H54 (cell line): ENCODE data around the gene SKAP1.

ENCODE experiments used
- DNase-seq: peaks from one replicate; pipeline ENCODE4 v3.0.0; 2011; ENCODE audit warnings: low spot score, mixed read lengths; ENCODE audit not compliant: insufficient read length
- FAIRE-seq: peaks from 3 replicates; lab custom pipeline; 2011; peaks lifted over from hg19 to GRCh38; lab: Jason Lieb, UNC
- POLR2A ChIP-seq: IDR thresholded peaks from 2 replicates; pipeline ENCODE4 v1.6.1; 2011; ENCODE audit warnings: low read depth, mild to moderate bottlenecking, low read length

SKAP1 gene

GRCh38 chr17:48326310-48326709 lies 103.7 kb downstream of the SKAP1 start:
- no peak for FAIRE-seq
- DNase-seq, result no peak
- no peak for TF ChIP-seq POLR2A

- no peak for DNase-seq
- TF ChIP-seq POLR2A, result no peak
- peak; percentile 83 for FAIRE-seq
These were observed 108.0 kb downstream of the SKAP1 start for GRCh38 chr17:48322060-48322459.

GRCh38 chr17:48317732-48318131 lies 112.3 kb downstream of the SKAP1 start:
- no peak for TF ChIP-seq POLR2A
- FAIRE-seq, result no peak
- DNase-seq, result no peak

GRCh38 chr17:48314716-48315115 lies 115.3 kb downstream of the SKAP1 start:
- no peak for TF ChIP-seq POLR2A
- FAIRE-seq (peak; percentile 62), DNase-seq (no peak)

GRCh38 chr17:48313096-48313755 lies 116.8 kb downstream of the SKAP1 start:
- TF ChIP-seq POLR2A, result no peak
- peak; percentile 23 for FAIRE-seq
- no peak for DNase-seq

GRCh38 chr17:48311324-48311723 lies 118.7 kb downstream of the SKAP1 start:
- no peak for TF ChIP-seq POLR2A
- DNase-seq, result no peak
- FAIRE-seq, result no peak

- no peak for TF ChIP-seq POLR2A
- FAIRE-seq, result no peak
These were observed 119.2 kb downstream of the SKAP1 start for GRCh38 chr17:48310748-48311213.

GRCh38 chr17:48308581-48308980 lies 121.4 kb downstream of the SKAP1 start:
- TF ChIP-seq POLR2A, result no peak
- peak; percentile 52 for FAIRE-seq

More at GRCh38 chr17:48310748-48311213, 119.2 kb downstream of the SKAP1 start:
- DNase-seq, result no peak

GRCh38 chr17:48307814-48308411 lies 122.1 kb downstream of the SKAP1 start:
- DNase-seq, result peak; percentile 32
- peak; percentile 99 for FAIRE-seq
- no peak for TF ChIP-seq POLR2A

More at GRCh38 chr17:48308581-48308980, 121.4 kb downstream of the SKAP1 start:
- no peak for DNase-seq

GRCh38 chr17:48307255-48307654 lies 122.8 kb downstream of the SKAP1 start:
- DNase-seq (no peak), FAIRE-seq (peak; percentile 27)
- no peak for TF ChIP-seq POLR2A

GRCh38 chr17:48301002-48301401 lies 129.0 kb downstream of the SKAP1 start:
- no peak for FAIRE-seq
- TF ChIP-seq POLR2A, result no peak
- DNase-seq, result no peak

- no peak for DNase-seq
- TF ChIP-seq POLR2A, result no peak
- FAIRE-seq, result peak; percentile 6
These were observed 130.3 kb downstream of the SKAP1 start for GRCh38 chr17:48299760-48300159.

GRCh38 chr17:48297825-48298224 lies 132.2 kb downstream of the SKAP1 start:
- DNase-seq (no peak), FAIRE-seq (no peak)
- no peak for TF ChIP-seq POLR2A

GRCh38 chr17:48296453-48296852 lies 133.6 kb downstream of the SKAP1 start:
- no peak for FAIRE-seq
- DNase-seq, result no peak
- no peak for TF ChIP-seq POLR2A
